NCI-H1436 (cell line): ENCODE results near the gene FUBP3.

Source experiments
- DNase-seq: peaks from one replicate; lab custom pipeline; 2025; lab: John Stamatoyannopoulos, UW

The FUBP3 gene

GRCh38 chr9:130607640-130608420 lies 28.5 kb downstream of the FUBP3 start:
- DNase-seq: no peak

DNA sequence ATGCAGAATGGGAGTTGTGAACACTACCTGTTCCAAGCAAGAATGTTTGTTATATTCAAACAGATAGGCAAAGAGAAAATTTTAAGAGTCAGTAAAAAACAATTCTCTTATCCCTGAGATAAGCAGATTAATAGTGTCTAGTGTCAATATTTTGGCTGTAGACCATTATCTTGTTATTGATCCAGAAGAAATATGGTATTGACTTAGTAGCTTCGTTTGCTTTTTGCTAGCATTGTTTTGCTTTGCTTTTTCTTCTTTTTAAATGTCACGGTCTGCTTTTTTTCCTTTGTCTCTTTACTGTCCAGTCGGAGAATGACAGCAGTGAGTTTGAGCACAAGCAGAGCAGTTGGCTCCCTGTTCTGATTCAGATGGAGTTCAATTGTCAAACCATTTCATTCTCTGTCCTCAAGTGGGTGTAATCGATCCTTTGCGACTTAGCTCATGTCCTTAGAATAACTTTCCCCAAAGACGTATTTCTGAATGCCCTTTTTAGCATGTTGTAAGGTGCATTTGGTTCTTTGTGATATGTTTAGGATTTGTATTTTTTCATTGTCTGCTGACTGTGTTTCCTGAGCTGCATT lies 29.3 kb downstream of the FUBP3 start:
- DNase-seq: no peak

DNA sequence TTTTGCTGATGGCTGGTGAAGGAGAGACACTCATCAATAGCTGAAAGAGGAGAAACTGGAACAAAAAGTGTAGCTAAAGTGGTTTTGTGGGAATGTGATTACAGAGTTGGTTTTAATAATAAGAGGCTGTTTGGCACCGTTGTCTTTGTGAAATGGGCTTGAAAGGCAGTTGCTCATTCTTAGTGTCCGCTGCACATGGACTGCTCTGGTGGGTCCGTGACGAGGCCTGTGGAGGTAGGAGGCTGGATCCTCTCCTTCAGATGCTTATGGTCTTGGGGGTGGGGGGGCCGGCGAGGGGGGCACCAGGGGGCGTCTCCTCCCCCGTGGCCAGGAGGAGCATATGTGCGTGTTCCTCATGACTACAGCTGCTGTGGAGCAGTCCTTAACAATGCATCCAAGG lies 29.8 kb downstream of the FUBP3 start:
- DNase-seq: no peak

DNA sequence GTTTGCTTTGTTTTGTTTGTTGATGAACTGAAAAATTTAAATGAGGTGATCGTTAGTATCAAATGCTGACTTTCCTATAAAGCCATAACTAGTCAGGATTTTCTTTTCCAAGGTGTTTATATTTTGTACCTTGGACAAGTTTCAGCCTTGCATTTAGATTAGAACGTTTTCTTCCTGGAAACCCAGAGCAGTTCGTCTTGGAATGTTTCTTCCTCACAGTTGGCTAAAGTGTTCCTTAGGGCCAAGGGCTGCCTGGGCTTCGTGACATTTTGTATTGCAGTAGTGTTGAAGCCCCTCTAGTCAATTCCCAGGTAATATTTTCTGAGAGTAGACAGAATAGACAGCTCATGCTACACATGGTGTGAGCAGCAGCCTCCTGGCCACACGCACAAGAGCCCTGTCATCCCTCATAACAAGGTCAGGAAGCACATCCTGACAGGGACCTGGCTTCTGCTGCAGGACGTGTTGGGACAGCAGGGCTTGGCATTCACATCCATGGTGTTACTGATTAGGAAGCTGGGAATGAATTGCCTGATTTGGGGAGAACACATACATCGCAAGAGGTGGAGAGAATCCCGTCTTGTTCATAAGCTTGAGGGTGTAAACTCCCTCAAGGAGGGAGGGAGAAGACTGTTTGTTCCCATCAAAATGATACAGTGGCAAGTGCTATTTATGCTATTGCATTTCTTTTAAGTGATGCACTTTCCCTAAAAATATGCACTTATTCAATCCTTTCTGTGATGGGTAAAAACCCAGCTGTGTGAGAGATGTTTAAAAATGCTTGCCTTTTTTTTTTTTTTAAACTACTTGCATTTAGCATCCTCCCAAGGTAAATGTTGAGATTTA lies 31.7 kb downstream of the FUBP3 start:
- DNase-seq: no peak

- DNase-seq: no peak
Measured at GRCh38 chr9:130616451-130616850, 37.1 kb downstream of the FUBP3 start.

GRCh38 chr9:130623466-130623865 lies 44.1 kb downstream of the FUBP3 start:
- DNase-seq: no peak

DNA sequence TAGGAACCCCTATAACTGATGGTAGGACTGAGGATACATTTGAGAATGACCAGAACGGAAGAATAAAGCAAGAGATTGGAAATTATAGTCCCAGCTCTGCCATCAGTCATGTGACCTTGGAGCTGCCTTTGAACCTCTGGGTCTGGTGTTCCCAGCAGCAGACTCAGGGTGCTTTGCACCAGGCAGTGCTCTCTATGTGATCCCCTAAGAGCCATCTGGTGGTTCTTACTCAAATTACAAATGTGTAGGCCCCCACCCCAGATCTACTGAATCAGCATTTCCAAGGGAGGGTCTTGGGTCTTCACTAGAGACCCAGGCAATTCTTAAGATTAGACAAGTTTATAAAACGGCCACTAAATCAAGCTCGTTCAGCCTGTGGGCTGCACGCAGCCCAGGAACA lies 44.8 kb downstream of the FUBP3 start:
- DNase-seq: no peak

DNA sequence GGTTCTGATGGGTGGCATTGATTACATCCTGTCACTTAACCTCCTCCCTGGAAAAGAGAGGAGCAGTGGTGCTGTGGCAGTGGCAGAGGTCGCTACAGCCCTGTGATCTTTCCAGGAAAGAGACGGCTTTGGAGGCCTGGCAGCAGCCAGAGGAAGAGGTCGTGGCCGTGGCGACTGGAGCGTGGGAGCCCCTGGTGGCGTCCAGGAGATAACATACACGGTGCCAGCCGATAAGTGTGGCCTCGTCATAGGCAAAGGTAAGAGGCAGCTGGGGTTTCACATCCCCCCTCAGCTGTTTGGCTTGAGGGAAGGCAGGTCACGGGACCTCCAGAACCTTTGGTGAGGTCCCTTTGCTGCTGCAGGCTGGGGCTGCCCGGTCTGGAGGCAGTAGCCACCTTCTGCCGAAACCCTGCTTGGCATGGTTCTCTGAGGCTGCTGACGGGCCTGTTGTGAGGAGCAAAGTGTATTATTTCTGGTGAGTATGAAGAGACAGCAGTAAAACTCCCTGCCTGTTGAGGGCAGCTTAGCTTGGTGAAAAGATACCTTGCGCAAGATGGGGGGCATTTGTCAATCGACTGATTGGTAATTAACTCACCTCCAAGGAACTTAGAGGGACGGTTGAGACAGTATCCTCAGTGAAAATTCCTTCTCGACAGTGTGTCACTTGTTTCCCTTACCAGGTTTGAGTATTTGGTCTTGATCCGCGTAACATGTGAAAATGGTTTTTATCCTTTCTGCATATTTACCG lies 47.0 kb downstream of the FUBP3 start:
- no peak for DNase-seq

DNA sequence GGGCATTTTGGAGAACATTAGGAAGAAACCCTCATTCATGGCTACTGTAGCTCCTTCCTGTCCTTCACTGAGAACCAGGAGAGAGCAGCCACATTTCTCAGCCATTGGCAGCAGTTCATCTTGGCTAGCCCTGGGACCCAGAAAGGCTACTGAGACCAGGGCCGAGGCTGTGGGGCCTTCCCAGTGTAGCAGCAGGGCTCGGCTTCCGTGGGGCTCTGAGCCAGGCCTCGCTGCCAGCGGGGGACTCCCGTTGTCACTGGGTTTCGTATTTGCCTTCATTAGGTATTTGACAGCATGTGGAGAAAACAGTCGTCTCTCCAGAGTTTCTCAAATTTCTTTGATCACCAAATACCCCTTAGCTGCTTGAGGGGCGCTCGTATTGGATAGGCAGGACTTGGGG lies 47.7 kb downstream of the FUBP3 start:
- no peak for DNase-seq

DNA sequence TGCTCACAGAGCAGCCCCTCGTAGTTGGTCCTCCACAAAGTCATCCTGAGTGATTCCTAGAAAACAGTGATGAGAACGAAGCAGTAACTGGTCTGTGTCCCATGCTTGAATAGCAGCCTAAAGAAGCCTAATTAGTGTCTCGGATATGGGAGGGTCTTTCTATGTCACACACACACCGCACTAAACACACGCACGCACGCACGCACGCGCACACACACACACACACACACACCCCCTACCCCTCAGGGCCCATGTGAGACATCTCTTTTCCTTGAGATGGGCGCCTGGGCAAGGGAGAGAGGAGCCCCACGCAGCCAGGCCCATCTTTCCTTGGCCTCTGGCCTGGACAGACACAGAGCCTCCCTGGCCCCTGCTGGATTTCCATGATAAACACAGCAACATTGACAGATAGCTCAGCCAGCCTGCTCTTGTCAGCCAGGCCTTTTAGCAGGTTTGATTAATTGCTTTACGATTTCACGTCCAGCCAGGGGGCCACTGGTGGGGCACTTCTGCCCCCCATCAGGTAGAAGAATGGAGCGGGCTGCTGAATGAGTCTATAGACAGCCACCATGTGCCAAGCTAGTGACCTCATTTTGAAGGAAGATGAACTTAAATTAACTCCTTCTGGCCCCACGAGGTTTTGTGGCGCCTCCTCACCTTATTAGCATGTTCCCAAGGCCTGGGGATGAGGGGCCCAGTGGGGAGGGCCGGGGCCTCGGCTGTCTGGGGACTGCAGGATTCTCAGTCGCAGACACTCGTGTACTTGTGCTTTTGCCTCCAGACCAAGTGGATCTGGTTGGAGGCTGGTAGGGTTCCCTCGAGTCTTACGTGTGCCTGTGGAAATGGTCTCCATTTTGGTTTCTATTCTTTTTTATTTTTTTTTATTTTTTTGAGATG lies 48.8 kb downstream of the FUBP3 start:
- no peak for DNase-seq

- DNase-seq: no peak
Measured at GRCh38 chr9:130629443-130630070, 50.2 kb downstream of the FUBP3 start.

- no peak for DNase-seq
Measured at GRCh38 chr9:130630071-130630450, 50.7 kb downstream of the FUBP3 start.

DNA sequence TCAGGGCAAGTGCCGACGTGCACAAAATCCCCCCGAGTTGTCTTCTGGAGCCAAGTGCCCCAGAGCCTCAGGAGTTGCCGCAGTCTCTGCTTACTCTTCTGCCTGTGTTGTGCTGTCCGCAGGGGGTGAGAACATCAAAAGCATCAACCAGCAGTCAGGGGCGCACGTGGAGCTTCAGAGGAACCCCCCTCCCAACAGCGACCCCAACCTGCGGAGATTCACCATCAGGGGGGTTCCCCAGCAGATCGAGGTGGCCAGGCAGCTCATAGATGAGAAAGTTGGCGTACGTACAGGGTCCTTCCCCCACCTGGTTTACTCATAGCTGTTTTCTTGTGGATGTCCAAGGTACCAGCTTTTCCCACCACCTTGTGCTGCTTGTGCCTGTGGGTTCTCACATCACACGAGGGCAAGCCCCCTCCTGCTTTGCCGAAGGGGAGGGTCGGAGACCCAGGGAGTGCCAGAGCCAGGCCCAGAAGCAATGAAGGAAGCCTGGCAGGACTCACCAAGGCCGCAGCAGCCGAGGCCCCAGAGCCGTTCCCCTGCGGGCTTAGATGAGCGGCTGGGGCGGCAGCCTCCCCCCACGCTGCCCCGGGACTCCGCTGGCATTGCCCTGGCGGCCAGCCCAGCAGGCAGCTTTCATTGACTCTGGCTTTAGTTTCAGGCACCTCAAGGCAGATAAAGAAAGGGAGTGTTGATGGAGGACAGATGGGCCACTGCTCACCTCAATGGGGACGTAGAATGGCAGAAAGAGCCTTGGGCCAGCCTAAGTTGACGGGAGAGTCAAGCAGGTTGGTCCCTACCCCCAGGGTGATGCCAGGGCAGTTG lies 51.3 kb downstream of the FUBP3 start:
- DNase-seq: no peak

GRCh38 chr9:130631331-130632080 lies 52.1 kb downstream of the FUBP3 start:
- DNase-seq: no peak

- no peak for DNase-seq
Measured at GRCh38 chr9:130632081-130632710, 52.8 kb downstream of the FUBP3 start.

GRCh38 chr9:130632841-130633240 lies 53.5 kb downstream of the FUBP3 start:
- DNase-seq: no peak

GRCh38 chr9:130633336-130634190 lies 54.2 kb downstream of the FUBP3 start:
- no peak for DNase-seq
